Measurements from ENCODE around the gene ICE2.

The ICE2 gene

DNA sequence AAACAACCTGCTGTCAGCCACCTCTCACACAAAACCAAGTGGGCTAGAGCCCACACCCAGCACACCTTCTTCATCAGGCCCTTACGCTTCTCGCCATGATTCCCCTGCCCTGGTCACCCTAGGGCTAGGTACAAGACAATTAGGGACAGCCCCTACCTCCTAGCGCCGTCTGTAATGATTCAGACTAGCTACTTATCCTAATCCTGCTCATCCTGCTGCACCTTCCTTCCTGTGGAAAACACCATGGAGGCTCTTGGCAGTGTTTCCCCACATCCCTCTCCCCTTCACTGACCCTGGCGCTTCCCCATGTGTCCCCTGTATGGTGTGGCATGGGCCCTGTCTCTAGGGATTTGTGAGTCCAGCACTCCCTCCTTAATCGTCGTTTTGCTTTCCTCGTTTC, 39.6 kb upstream of the ICE2 start:
- ATAC-seq: no peak
- TF ChIP-seq CREB5 (CRISPR knock-in tag; IDR thresholded peaks at IDR 0.05; ENCODE audit: low read depth): no peak
- no peak for TF ChIP-seq TSHZ2 (CRISPR knock-in tag; IDR thresholded peaks at IDR 0.05)
- no peak for TF ChIP-seq CSRNP3 (CRISPR knock-in tag; IDR thresholded peaks at IDR 0.05)
- no peak for TF ChIP-seq TCF4 (CRISPR knock-in tag; IDR thresholded peaks at IDR 0.05; ENCODE audit: borderline replicate concordance)
- TF ChIP-seq PATZ1 (CRISPR knock-in tag; IDR thresholded peaks at IDR 0.05; ENCODE audit: borderline replicate concordance): no peak
- TF ChIP-seq OSR1 (CRISPR knock-in tag; IDR thresholded peaks at IDR 0.05): no peak
- TF ChIP-seq ZFP30 (CRISPR knock-in tag; IDR thresholded peaks at IDR 0.05): no peak
- no peak for TF ChIP-seq ZC3H10 (CRISPR knock-in tag; IDR thresholded peaks at IDR 0.05)
- TF ChIP-seq BACH2 (CRISPR knock-in tag; IDR thresholded peaks at IDR 0.05; ENCODE audit: borderline replicate concordance): no peak
- no peak for TF ChIP-seq ESRRG (CRISPR knock-in tag; IDR thresholded peaks at IDR 0.05)
- no peak for TF ChIP-seq RARB (CRISPR knock-in tag; IDR thresholded peaks at IDR 0.05)
- TF ChIP-seq CSDC2 (CRISPR knock-in tag; IDR thresholded peaks at IDR 0.05): no peak
- no peak for TF ChIP-seq PPARA (CRISPR knock-in tag; IDR thresholded peaks at IDR 0.05; ENCODE audit: borderline replicate concordance)

DNA sequence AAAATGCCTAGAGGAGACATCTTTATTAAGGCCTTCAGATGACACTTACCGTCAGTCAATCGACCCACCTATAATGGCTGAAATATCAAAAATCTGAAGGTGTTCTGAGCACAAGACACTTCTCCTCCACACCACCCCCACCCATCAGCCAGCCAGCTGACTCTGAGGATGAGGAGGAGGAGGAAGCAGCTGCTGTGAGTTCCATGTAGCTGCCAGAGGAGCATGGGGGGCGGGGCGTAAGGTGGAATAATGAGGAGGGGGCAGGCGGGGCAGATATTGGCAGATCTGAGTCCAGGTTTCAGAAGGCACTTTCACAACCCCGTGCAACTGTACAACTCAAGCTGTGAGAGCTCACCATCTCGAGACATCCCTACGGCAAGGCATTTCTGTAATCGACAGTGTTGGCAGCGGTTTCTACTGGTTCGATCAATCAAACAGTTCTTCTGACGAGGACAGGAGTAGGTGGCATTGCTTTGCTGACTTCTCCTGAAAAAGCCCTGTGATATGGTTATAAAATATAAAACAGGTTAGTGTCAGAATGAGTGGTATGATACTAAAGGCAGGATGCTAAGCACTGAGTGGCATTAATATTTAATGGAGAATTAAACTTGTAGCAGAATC, 35.4 kb upstream of the ICE2 start:
- ATAC-seq: no peak

More for the DNA sequence above, 35.4 kb upstream of the ICE2 start:
- TF ChIP-seq ZNF8 (CRISPR knock-in tag; IDR thresholded peaks at IDR 0.05) (no peak), OSR1 (CRISPR knock-in tag; IDR thresholded peaks at IDR 0.05) (no peak), ZC3H10 (CRISPR knock-in tag; IDR thresholded peaks at IDR 0.05) (no peak), TSHZ2 (CRISPR knock-in tag; IDR thresholded peaks at IDR 0.05) (no peak), ZNF70 (CRISPR knock-in tag; IDR thresholded peaks at IDR 0.05) (no peak), PPARA (CRISPR knock-in tag; IDR thresholded peaks at IDR 0.05; ENCODE audit: borderline replicate concordance) (no peak), ZFP30 (CRISPR knock-in tag; IDR thresholded peaks at IDR 0.05) (no peak), ESRRG (CRISPR knock-in tag; IDR thresholded peaks at IDR 0.05) (no peak), TCF4 (CRISPR knock-in tag; IDR thresholded peaks at IDR 0.05; ENCODE audit: borderline replicate concordance) (no peak), CSDC2 (CRISPR knock-in tag; IDR thresholded peaks at IDR 0.05) (no peak), ZNF565 (CRISPR knock-in tag; conservative IDR thresholded peaks at IDR 0.05; ENCODE audit: low read depth) (no peak), PATZ1 (CRISPR knock-in tag; IDR thresholded peaks at IDR 0.05; ENCODE audit: borderline replicate concordance) (no peak)
- TF ChIP-seq, protein P1, sequence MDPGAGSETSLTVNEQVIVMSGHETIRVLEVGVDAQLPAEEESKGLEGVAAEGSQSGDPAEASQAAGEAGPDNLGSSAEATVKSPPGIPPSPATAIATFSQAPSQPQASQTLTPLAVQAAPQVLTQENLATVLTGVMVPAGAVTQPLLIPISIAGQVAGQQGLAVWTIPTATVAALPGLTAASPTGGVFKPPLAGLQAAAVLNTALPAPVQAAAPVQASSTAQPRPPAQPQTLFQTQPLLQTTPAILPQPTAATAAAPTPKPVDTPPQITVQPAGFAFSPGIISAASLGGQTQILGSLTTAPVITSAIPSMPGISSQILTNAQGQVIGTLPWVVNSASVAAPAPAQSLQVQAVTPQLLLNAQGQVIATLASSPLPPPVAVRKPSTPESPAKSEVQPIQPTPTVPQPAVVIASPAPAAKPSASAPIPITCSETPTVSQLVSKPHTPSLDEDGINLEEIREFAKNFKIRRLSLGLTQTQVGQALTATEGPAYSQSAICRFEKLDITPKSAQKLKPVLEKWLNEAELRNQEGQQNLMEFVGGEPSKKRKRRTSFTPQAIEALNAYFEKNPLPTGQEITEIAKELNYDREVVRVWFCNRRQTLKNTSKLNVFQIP (CRISPR knock-in tag; IDR thresholded peaks at IDR 0.05; ENCODE audit: borderline replicate concordance, low read depth): no peak
